GM19397 (cell line): ENCODE data around the gene POLR2J3.
A peak's percentile ranks its signal among the peaks of the same experiment; 100 is the strongest.
"Not testable (repeated sequence)": the region's sequence is repeated elsewhere in the genome, so short reads cannot be mapped to it uniquely, and the experiment has no call there.

Experiments
- ATAC-seq: cut with Tn5 transposase; IDR thresholded peaks from one replicate; pipeline ENCODE4 v1.9.1; 2021; ENCODE audit warnings: mild to moderate bottlenecking, moderate library complexity; ENCODE audit not compliant: unreplicated experiment

The POLR2J3 gene

DNA sequence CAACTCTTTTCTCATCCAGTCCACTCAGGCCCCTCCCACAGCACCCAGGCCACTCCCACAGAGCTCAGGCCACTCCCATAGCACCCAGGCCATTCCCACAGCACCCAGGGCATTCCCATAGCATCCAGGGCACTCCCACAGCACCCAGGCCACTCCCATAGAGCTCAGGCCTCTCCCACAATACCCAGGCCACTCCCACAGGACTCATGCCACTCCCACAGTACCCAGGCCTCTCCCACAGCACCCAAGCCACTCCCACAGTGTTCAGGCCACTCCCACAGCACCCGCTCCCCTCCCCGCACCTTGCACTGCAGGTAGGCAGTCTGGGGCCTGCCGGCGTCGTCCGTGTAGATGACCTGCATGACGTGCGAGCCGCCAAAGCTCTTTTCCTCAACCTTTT, 17.5 kb upstream of the POLR2J3 start:
- peak; percentile 26 for ATAC-seq

DNA sequence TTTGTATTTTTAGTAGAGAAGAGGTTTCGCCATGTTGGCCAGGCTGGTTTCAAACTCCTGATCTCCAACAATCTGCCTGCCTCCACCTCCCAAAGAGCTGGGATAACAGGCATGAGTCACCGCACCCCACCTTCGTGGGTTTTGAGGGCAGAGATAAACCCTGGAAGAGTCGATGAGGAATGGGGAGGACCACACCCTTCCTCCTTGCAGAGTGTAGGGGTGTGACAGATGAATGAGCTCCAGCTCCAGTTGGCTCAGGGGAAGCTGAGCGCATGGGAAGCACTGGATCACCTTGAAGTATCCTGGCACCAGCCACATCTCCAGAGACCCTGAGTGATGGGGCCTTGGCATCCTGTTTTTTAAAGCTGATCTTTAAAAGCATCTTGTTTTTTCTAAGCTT, 11.1 kb upstream of the POLR2J3 start:
- not testable (repeated sequence) for ATAC-seq

DNA sequence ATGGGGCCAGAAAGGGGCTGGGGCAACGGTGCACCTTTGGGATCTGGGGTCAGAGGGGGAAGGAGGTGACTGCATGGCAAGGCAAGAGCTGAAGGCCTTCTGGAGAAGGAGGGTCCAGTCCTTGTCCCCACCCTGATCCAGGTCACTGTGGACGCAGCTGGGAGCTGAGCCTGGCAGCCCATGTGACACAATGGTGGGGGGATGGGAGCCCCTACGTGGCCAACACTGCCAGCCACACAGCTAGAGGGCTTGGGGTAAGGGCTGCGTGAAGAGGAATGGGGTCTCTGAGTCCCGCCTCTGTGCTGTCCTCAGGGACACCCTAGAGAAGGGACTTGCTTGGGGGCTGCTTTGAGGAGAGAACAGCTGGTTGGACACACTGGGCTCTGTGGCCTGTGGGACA, 9.3 kb upstream of the POLR2J3 start:
- not testable (repeated sequence) for ATAC-seq

DNA sequence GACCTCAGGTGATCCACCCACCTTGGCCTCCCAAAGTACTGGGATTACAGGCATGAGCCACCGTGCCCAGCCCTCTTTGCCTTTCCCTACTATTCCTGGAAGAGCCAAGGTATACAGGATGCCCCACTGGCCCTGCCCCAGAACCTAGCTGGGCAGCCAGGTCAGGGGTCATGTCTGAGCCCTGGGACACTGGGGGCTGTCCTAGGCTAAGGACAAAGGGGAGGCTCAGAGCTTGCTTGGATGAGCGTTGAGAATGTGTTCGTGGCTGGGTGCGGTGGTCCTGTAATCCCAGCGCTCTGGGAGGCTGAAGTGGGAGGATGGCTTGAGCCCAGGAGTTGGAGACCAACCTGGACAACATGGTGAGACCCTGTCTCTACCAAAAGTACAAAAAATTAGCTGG, 6.1 kb upstream of the POLR2J3 start:
- ATAC-seq, result not testable (repeated sequence)

DNA sequence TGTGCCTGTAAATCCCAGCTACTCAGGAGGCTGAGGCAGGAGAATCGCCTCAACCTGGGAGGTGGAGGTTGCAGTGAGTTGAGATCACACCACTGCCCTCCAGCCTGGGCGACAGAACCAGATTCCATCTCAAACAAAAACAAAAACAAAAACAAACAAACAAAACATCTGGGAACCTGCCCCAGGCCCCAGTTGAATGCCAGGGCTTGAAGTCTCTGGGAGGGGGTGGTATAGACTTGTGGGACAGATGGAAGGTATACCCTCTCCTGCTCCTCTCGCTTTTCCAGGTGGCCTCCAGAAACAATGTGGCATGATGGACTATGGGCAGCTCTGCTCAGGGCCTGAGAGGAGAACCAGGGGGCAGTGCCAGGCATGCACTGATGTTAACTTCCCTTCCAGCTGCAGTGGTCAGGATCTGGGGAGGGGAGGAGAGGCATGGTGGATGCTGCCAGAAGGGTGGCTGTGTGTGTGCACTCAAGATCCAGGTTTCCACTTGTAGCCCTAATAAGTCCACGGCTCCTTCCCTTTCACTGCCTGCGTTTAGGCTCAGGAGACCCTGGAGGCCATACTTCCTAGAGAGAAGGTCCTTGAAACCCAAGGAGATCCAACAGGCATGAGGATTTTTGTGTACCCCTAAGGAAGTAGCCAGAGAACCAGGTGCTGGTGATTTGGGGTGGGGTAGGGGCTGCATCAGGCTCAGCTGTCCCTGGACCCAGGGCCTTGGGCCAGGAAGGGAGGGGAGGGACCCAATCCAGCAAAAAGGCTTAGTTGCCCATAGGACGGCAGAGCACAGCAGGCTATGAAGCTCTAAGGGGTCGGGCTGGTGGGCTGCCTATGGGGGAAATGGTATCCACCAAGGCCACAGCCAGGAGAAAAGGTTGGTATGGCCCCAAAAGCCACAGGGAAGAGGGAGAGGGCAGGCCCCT, 5.2 kb upstream of the POLR2J3 start:
- ATAC-seq, result not testable (repeated sequence)

DNA sequence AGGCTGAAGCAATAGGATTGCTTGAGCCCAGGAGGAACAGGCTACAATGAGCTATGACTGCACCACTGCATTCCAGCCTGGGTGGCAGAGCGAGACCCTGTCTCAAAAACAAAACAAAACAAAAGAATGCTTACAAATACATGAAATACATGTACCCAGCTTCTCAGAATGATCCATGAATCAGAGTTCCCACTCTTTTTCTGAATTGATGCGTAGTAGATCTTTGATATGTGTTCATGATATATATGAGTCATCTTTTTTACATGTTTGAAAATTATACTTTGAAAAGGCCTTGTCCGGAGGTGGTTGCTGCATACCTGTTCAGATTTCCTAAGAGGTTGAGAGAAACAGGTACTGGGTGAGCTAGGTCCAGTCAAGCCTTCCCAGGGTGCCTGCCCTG, 4.0 kb upstream of the POLR2J3 start:
- not testable (repeated sequence) for ATAC-seq

DNA sequence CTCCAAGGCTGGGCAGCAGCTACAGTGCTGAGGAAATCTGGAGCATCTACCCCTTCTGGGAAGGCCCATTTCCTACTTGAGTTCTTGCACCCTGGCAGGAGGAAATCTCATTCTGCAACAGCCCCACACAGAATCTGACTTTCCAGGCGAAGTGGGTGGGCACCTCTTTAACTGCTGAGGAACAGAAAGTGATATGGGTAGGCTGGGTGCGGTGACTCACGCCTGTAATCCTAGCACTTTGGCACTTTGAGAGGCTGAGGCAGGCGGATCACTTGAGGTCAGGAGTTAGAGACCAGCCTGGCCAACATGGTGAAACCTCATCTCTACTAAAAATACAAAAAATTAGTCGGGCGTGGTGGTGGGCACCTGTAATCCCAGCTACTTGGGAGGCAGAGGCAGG, 2.2 kb upstream of the POLR2J3 start:
- ATAC-seq, result not testable (repeated sequence)

DNA sequence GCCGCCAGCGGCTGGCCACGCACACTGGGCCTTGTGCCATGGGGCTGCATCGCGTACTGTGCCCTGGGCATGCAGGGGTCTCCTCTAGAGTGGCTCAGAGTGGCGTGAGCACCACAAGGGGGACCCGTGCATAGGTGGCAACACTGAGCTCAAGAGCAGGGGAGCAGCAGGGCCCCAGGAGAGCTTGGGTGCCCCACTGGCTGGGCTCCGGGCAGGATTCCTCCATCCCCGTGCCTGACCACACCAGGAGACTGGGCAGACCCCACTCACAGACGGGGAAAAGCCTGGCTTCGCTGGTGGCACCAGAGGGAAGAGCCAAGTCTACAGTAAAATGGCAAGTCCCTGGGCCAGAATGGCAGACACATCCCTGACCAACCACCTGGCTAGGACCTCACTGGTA, 3.8 kb downstream of the POLR2J3 start:
- ATAC-seq, result not testable (repeated sequence)

DNA sequence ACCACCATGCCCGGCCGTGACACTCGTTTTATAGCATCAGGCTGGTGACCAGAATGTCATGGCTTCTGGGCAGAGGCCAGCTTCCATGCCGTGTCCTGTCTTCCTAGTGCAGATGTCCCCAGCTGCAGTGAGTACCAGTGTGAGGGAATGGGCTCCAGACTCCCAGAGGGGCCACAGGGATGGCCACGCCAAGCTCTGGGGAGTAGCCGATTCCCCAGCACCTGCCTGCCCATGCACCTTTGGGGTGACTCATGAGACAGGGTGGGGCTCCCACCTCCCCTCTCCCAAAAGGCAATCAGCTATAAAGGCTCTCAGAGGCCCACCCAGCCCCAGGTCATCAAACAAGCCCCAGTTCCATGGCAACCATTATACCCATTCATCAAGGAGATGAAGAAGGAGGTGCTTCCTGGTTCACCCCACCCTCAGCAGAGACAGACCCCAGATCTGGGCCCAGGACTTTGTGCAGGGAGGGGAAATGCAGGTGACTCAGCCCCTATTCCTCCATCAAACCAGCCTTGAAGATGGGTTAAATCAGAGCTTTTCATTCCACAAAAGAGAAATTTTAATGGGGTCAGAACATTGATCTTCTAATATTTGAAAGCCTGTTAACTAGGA, 21.5 kb downstream of the POLR2J3 start, which contains the start of gene SPDYE2:
TSS of gene SPDYE2 (plus strand) at position 419 of the 615 bp plus-strand sequence. CDS start 2,030 bp downstream, outside the sequence.
- ATAC-seq, result not testable (repeated sequence)

DNA sequence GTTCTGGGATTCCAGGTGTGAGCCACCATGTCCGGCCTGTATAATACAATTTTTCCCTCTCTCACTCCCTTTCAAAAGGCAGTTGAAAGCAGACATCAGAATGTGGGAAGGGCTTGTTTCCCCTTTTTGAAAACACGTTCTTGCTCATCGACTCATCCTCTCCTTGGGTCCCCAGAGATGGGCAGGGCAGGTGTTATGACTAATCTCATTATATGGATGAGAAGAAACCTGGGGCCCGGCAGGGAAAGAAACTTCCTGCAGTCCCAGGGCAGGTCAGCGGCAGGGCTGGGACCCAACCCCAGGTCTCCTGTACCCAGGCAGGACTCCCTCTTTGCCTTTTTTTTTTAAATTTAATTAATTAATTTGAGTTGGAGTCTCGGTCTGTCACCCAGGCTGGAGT, 26.0 kb downstream of the POLR2J3 start:
- ATAC-seq, result not testable (repeated sequence)

DNA sequence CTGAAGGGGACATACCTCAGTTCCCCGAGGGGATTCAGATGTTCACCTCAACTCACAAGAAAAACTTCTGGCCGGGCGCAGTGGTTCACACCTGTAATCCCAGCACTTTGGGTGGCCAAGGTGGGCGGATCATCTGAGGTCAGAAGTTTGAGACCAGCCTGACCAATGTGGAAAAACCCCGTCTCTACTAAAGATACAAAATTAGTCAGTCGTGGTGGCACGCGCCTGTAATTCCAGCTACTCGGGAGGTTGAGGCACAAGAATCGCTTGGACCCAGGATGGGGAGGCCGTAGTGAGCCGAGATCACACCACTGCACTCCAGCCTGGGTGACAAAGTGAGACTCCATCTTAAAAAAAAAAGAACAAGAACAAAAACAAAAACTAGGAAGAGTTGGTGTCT, 27.1 kb downstream of the POLR2J3 start:
- not testable (repeated sequence) for ATAC-seq

DNA sequence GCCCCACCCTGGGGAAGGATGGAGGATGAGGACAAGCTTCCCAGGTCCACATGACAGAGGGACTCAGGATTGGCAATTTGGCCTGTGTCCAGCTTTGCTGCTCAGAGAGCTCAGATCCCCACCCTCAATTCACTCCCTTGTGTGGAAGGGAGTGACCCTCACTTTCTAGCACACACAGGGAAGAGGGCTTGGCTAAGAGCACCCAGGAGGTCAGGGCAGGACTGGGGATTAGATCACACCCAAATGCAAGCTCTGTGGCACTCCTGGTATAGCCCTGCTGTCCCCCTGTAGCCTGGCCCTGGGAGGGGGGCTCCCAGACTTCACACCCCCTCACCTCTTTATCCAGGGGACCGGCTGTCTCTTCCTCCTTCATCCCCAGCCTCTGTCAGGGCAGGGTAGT, 28.0 kb downstream of the POLR2J3 start:
- ATAC-seq, result not testable (repeated sequence)

DNA sequence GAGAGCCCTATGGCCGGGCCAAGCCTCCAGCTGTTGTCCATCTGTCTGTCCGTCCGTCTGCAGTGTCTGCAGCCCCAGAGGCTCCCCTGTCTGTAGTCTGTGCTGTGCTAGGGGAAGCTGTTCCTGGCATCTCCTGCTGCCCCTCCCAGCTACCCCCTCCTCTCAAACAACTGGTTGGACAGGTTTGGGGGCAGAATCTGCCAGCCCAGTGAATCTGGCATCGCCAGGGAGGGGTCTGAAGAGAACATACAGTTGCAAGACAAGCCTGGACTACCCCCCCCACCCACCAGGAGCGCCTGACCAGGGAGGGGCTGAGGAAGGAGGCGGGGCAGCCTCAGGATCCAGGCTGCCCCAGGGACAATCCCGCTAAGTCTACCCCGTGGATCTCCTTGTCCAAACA, 28.8 kb downstream of the POLR2J3 start, which contains the start of gene UPK3BL2:
TSS of gene UPK3BL2 (minus strand) at position 101 of the 400 bp plus-strand sequence. CDS start at position 41, 60 bp downstream.
- ATAC-seq, result not testable (repeated sequence)

DNA sequence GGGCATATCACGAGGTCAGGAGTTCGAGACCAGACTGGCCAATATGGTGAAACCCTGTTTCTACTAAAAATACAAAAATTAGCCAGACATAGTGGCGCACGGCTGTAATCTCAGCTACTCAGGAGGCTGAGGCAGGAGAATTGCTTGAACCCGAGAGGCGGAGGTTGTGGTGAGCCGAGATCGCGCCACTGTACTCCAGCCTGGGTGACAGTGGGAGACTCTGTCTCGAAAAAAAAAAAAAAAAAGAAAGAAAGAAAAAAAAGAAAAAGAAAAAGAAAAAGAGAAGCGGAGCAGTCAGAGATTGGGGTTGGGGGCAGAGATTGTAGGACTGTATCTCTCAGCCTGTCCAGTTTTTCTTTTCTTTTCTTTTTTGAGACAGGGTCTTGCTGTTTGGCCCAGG, 29.6 kb downstream of the POLR2J3 start:
- not testable (repeated sequence) for ATAC-seq

DNA sequence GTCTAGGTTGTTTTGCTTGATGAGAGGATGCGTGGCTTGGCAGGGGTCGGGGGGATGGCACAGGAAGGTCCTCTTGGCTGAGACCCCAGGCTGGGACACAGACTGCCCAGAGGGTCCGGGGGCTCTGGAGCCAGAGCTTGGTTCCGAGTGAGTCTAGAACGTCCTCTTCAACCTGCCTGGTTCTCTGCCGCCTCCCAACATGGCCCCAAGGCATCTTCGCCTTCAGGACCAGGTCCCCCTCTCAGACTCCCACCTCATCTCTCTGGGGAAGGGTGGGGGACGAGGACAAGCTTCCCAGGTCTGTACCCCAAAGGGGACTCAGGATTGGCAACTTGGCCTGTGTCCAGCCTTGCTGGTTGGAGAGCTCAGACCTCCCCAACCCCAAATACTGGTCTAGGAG, 30.3 kb downstream of the POLR2J3 start:
- not testable (repeated sequence) for ATAC-seq

DNA sequence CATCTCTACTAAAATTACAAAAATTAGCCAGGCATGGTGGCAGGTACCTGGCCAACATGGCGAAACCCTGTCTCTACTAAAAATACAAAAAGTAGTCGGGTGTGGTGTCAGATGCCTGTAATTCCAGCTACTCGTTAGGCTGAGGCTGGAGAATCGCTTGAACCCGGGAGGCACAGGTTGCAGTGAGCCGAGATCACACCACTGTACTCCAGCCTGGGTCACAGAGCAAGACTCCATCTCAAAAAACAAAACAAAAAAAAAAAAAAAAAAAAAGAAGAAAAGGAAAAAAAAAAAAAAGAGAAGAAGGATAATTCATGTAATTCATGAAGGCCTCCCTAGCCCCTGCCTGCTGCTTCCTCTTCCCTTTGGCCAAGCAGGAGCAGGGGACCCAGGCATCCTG, 31.8 kb downstream of the POLR2J3 start:
- not testable (repeated sequence) for ATAC-seq

DNA sequence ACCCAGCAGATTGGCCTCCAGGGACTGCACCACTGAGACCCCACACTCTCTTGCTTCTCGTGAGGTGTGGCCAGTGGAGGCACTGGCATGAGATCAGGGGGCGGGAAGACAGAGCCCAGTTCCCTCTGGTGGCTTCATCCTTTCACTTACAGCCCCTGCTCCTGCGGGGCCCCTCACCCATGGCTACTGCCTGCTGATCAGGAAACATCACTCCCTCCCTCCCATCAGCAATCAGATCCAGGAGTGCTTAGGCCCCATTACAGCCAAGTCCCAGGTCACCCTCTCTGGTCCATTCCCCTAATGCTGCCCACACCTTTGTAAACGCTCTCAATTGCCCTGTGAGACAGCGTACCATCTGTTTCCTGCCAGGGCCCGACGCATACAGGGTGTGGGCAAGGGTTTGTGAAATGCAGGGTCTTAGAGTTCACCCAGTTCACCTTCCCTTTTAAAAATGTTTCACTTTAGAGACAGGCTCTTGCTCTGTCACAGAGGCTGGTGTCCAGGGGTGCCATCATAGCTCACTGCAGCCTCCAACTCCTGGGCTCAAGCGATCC, 37.2 kb downstream of the POLR2J3 start:
- not testable (repeated sequence) for ATAC-seq

DNA sequence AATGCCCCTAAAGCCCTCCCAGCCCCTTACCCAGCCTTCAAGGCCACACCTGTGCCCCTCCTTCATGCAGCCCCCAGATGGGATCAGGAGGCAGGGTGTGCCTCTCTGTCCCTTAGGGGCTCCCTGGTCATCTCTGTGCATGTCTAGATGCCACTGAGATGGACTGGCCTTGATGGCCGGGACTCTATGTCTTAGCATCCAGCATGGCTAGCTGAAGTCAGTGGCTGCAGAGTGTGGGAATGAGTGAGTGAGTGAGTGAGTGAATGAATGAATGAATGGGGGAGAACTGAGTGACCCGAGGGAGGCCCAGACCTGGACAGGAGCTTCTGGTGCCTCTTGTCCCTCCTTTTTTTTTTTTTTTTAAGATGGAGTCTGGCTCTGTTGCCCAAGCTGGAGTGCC, 40.3 kb downstream of the POLR2J3 start:
- ATAC-seq, result not testable (repeated sequence)

DNA sequence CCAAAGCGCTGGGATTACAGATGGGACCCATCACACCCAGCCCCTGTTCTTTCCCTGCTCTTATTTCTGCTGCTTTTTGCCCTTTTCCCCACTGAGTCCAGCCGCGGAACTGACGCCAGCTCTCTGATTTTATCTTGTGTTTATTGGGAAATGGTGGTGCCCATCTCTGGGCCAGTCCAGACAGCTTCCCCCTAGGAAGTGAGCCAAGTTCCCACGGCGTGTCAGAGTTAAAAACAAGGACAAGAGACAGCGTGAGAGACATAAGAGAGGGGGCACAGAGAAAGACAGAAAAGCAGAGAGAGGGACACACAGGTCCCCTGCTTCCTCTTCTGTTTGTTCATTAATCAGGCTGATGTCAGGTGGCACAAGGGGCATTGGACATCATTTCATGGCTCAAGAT, 40.8 kb downstream of the POLR2J3 start:
- ATAC-seq, result not testable (repeated sequence)

DNA sequence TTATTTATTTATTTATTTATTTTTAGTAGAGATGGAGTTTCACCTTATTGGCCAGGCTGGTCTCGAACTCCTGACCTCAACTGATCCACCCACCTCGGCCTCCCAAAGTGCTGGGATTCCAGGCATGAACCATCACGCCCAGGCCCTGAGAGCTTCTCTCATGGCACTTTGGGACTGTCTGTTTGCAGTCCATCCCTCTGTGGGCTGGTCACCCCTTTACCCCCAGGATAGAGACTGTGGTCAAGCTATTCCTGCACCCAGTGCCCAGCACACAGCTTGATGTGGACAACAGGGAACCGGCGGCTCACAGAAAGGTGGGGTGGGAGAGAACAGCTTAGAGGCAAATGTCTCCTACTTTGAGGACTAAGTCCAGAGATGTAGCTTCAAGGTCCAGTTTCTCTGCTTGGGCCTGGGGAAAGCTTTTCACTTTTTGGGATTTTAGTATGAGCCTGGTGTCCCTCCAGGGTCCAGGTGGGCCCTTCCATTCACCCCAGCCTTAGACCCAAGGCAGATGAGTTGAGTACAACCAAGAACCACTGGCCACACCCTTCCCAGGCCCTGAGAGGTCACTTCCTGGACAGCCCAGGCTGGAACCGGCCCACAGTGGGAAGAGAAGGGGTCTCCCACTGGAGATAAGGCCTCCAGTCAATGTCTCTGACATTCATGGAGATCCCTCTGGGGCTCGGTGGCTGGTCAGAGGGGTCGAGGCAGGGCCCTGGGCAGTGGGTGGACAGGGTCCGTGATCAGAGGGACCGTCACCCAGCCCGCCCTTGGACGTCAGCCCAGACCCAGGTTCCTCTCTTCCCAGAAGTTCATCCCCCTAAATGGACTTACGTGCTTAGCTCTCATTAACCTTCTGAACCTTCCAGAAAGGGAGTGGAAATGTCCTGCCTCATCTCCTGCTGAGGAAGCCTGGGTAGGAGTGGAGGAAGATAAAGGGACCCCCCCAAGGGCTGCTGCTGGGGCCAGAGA, 44.3 kb downstream of the POLR2J3 start:
- not testable (repeated sequence) for ATAC-seq
